ENCODE data around the gene PSMB7.

Gene PSMB7

DNA sequence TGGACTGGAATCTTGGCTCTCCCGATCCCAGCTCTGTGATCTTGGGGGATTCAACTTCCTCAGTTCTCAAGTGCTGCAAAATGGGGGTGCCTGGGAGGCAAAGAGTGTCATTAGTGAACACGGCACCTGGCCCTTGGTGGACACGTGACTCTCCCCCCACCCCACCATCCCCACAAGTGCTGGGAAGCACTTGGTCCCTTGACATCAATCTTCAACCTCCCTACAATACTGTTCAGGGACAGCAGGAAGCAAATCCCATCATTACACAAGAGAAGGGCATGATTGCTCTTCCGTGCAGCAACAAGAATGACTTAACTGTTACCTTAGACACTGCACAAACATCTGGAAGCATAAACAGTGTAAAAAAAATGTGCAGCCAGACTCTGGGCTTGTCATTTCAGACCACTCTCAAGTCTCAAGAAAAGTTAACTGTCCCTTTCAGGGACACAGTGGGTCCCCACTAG lies 61.4 kb downstream of the PSMB7 start:
- Histone ChIP-seq H3K27me3 (ENCODE audit: insufficient read depth, low read length) (no peaks in the 10 kb centered on the region), H3K27ac (ENCODE audit: low read depth, low read length, poor library complexity, severe bottlenecking) (no peak overlapping the region), H3K36me3 (ENCODE audit: insufficient read depth, low read length) (peaks cover 46% of the 10 kb centered on the region), H3K4me1 (ENCODE audit: insufficient read depth, low read length, severe bottlenecking) (no peaks in the 10 kb centered on the region), H4K20me1 (ENCODE audit: insufficient read depth, low read length) (no peaks in the 10 kb centered on the region), H3K9ac (ENCODE audit: low read length) (no peak overlapping the region), H3K4me3 (ENCODE audit: low read depth, low read length, poor library complexity, severe bottlenecking) (no peak overlapping the region), H3K9me3 (ENCODE audit: low read length) (no peaks in the 10 kb centered on the region), H3K9me2 (ENCODE audit: low read depth, low read length) (no peaks in the 10 kb centered on the region), H3K79me2 (ENCODE audit: insufficient read depth, low read length) (no peaks in the 10 kb centered on the region), H3K4me2 (ENCODE audit: low read length) (no peak overlapping the region), H2AFZ (ENCODE audit: low read length) (no peak overlapping the region), H3F3A (ENCODE audit: insufficient read depth, low read length) (no peaks in the 10 kb centered on the region)
- TF ChIP-seq, protein P1, sequence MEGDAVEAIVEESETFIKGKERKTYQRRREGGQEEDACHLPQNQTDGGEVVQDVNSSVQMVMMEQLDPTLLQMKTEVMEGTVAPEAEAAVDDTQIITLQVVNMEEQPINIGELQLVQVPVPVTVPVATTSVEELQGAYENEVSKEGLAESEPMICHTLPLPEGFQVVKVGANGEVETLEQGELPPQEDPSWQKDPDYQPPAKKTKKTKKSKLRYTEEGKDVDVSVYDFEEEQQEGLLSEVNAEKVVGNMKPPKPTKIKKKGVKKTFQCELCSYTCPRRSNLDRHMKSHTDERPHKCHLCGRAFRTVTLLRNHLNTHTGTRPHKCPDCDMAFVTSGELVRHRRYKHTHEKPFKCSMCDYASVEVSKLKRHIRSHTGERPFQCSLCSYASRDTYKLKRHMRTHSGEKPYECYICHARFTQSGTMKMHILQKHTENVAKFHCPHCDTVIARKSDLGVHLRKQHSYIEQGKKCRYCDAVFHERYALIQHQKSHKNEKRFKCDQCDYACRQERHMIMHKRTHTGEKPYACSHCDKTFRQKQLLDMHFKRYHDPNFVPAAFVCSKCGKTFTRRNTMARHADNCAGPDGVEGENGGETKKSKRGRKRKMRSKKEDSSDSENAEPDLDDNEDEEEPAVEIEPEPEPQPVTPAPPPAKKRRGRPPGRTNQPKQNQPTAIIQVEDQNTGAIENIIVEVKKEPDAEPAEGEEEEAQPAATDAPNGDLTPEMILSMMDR (IDR thresholded peaks at IDR 0.05; ENCODE audit: low read length), result no peak
- TF ChIP-seq EZH2 (IDR thresholded peaks at IDR 0.05; ENCODE audit: borderline replicate concordance, low read length), result no peak

DNA sequence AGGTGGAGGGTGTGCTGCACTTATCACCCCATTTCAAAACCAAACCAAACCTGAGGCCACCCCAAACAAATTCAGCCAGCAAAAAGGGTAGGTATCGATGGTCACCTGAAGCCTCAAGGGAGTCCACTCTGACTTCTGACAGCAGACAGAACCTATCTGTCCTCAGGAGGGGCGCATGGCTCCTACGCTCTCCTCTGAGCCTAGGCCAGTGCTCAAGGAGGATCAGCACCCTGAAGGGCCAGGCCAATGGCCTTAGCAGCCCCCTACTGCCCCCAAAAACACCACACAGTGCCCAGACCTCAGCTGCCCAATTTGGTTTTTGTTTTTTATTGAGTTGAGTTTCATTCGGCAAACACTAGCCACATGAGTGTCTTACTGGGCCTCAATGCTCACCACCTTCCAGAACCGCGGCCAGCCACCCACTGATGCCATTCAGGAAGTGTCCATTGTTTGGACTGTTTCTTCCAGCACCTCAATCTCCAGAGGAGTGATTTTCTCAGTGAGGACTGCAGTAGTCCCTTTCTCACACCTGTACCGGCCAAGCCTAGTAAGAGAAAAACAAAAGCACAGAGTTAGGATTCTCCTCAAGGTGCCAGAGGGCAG lies 62.0 kb downstream of the PSMB7 start:
- H3K36me3 ChIP-seq (ENCODE audit: insufficient read depth, low read length), result peaks cover 46% of the 10 kb centered on the region
- no peaks in the 10 kb centered on the region for H4K20me1 ChIP-seq (ENCODE audit: insufficient read depth, low read length)
- no peaks in the 10 kb centered on the region for H3K9me2 ChIP-seq (ENCODE audit: low read depth, low read length)
- H3K4me1 ChIP-seq (ENCODE audit: insufficient read depth, low read length, severe bottlenecking), result no peaks in the 10 kb centered on the region
- H3K9ac ChIP-seq (ENCODE audit: low read length), result no peak overlapping the region
- no peak for TF ChIP-seq EZH2 (IDR thresholded peaks at IDR 0.05; ENCODE audit: borderline replicate concordance, low read length)
- TF ChIP-seq, protein P1 (IDR thresholded peaks at IDR 0.05; ENCODE audit: low read length), result no peak
- H3K9me3 ChIP-seq (ENCODE audit: low read length), result no peaks in the 10 kb centered on the region
- no peak overlapping the region for H3K4me3 ChIP-seq (ENCODE audit: low read depth, low read length, poor library complexity, severe bottlenecking)
- no peak overlapping the region for H3K27ac ChIP-seq (ENCODE audit: low read depth, low read length, poor library complexity, severe bottlenecking)
- no peaks in the 10 kb centered on the region for H3K27me3 ChIP-seq (ENCODE audit: insufficient read depth, low read length)
- no peaks in the 10 kb centered on the region for H3K79me2 ChIP-seq (ENCODE audit: insufficient read depth, low read length)
- H3F3A ChIP-seq (ENCODE audit: insufficient read depth, low read length), result no peaks in the 10 kb centered on the region
- H2AFZ ChIP-seq (ENCODE audit: low read length), result no peak overlapping the region
- H3K4me2 ChIP-seq (ENCODE audit: low read length), result no peak overlapping the region

DNA sequence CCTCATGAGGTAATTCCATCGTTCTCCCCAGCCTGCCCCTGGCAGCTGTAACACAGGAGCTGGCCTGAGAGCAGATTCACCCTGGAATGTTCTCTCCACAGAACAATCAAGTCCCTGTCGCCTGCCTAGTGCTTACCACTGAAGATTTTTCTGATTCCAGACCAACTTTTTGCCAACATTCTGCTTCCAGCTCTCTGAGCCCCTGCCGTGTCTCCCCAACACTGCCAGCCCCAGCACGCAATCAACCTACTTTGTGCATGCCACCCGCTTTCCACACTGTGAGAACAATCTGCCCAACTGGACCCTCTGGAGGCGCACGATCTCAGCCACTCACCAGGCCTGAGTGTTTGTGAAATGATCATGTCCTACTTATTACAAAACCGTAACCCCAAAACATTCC lies 62.6 kb downstream of the PSMB7 start:
- no peak overlapping the region for H2AFZ ChIP-seq (ENCODE audit: low read length)
- H3K9me2 ChIP-seq (ENCODE audit: low read depth, low read length), result no peaks in the 10 kb centered on the region
- H3K27me3 ChIP-seq (ENCODE audit: insufficient read depth, low read length), result no peaks in the 10 kb centered on the region
- no peak overlapping the region for H3K27ac ChIP-seq (ENCODE audit: low read depth, low read length, poor library complexity, severe bottlenecking)
- no peak overlapping the region for H3K9ac ChIP-seq (ENCODE audit: low read length)
- H3K9me3 ChIP-seq (ENCODE audit: low read length), result no peaks in the 10 kb centered on the region
- H3K4me2 ChIP-seq (ENCODE audit: low read length), result no peak overlapping the region
- TF ChIP-seq, protein P1 (IDR thresholded peaks at IDR 0.05; ENCODE audit: low read length), result no peak
- no peak for TF ChIP-seq EZH2 (IDR thresholded peaks at IDR 0.05; ENCODE audit: borderline replicate concordance, low read length)
- no peaks in the 10 kb centered on the region for H3K79me2 ChIP-seq (ENCODE audit: insufficient read depth, low read length)
- H3K36me3 ChIP-seq (ENCODE audit: insufficient read depth, low read length), result peaks cover 46% of the 10 kb centered on the region
- H4K20me1 ChIP-seq (ENCODE audit: insufficient read depth, low read length), result no peaks in the 10 kb centered on the region
- no peaks in the 10 kb centered on the region for H3K4me1 ChIP-seq (ENCODE audit: insufficient read depth, low read length, severe bottlenecking)
- H3F3A ChIP-seq (ENCODE audit: insufficient read depth, low read length), result no peaks in the 10 kb centered on the region
- H3K4me3 ChIP-seq (ENCODE audit: low read depth, low read length, poor library complexity, severe bottlenecking), result no peak overlapping the region

Measured in OCI-LY1 (cell line).